Epidermal melanocyte (primary cell): Measurements from ENCODE around the gene HDLBP.
A peak's percentile ranks its signal among the peaks of the same experiment; 100 is the strongest.

Experiments
- DNase-seq: peaks from one replicate; pipeline ENCODE4 v3.0.0; 2011; ENCODE audit warnings: low spot score; ENCODE audit not compliant: insufficient read length

HDLBP gene

DNA sequence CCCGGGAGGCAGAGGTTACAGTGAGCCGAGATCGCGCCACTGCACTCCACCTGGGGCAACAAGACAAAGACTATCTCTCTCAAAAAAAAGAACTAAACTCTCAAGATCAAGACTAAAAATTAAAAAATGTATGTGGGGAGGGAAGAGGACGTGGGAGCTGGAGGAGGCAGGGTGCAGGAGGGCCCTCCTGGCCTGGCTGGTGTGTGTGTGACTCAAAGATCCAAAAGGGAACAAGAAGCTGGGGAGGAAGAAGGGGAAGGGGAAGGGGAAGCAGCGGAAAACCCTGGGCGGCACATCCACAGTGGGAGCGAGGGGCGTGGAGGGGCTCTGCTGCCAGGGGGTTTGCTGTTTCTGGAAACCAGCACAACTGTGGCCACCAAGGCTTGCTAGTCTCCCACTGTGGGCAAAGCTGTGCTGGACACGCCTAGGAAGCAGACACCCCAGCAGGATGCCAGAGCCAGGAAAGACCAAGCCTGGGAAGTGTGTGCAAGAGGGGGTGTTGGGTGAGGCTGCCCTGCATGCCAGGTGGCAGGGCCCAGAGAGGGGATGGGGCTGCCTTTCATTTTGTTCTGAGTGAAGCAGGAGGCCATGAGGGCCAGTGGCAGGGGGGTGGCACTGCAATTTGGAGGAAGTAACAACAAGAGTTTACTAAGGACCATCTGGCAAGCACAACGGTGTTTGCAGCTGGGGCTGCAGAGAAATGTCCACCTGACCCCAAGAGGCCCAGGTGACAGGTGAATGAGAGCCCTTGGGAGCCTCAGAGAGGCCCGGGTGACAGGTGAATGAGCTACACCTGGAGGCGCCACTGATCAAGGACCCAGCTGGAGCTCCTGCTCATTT lies 82.5 kb downstream of the HDLBP start:
- no peak for DNase-seq

- no peak for DNase-seq
These were observed 85.0 kb downstream of the HDLBP start for GRCh38 chr2:241230435-241230834.

- no peak for DNase-seq
These were observed 85.7 kb downstream of the HDLBP start for GRCh38 chr2:241229563-241230401.

GRCh38 chr2:241228860-241229516 lies 86.5 kb downstream of the HDLBP start:
- DNase-seq = no peak

GRCh38 chr2:241228081-241228859 lies 87.2 kb downstream of the HDLBP start:
- no peak for DNase-seq

GRCh38 chr2:241227594-241227993 lies 87.9 kb downstream of the HDLBP start:
- DNase-seq = no peak

GRCh38 chr2:241226723-241227572 lies 88.5 kb downstream of the HDLBP start:
- no peak for DNase-seq

- no peak for DNase-seq
These were observed 89.5 kb downstream of the HDLBP start for GRCh38 chr2:241225983-241226382.

- no peak for DNase-seq
These were observed 89.9 kb downstream of the HDLBP start for GRCh38 chr2:241225545-241225944.

DNA sequence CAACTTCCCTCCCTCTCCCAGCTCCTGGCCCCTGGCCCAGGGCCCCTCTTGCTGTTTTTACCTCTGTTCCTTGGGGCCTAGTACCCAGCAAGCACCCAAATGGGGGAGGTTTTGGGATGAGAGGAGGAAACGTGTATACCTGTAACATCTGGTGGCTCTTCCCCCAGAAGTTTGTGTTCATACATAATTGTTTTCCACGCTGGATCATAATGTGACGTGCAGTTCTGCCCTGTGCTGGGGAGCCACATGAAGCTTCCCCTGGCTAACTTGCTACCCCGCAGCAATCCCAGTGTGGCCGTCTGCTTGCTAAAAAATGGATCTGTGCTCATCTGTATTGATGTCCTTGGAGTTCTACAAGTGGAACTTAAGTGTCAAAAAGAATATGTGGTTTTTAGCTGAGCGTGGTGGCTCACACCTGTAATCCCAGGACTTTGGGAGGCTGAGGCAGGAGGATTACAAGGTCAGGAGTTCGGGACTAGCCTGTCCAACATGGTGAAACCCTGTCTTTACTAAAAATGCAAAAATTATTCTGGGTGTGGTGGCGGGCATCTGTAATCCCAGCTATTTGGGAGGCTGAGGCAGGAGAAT lies 90.5 kb downstream of the HDLBP start:
- DNase-seq = no peak

- no peak for DNase-seq
These were observed 91.2 kb downstream of the HDLBP start for GRCh38 chr2:241224018-241224850.

DNA sequence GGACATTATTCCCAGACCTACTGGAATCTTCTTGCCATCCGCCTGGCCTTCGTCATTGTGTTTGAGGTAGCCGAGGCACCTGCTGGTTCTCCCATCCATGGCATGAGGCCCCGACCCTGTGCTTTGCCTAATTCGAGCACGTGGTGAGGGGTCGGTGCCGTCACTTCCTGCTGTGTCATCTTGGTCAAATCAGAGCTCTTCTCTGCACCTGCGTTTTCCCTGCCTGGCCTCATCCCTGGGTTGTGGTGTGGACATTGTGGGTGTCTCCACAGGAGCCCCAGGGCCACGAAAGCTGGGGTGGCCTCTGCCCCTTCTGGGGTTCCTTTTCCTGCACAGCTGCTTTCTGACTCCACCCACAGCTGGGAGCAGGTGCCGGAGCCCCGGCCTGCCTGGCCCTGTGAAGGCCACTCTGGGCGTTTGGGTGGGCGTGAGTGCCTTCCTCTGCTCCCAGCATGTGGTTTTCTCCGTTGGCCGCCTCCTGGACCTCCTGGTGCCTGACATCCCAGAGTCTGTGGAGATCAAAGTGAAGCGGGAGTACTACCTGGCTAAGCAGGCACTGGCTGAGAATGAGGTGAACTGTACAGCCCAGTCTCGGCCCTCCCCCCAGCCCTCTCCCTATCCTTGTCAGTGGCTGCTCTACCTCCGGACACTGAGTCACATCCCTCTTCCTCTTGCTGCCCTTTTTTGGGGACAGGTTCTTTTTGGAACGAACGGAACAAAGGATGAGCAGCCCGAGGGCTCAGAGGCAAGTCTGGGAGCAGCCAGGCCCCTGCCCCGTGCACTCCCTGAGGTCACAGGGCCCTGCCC lies 92.1 kb downstream of the HDLBP start:
- DNase-seq = no peak

- no peak for DNase-seq
These were observed 95.6 kb downstream of the HDLBP start for GRCh38 chr2:241219856-241220356.

DNA sequence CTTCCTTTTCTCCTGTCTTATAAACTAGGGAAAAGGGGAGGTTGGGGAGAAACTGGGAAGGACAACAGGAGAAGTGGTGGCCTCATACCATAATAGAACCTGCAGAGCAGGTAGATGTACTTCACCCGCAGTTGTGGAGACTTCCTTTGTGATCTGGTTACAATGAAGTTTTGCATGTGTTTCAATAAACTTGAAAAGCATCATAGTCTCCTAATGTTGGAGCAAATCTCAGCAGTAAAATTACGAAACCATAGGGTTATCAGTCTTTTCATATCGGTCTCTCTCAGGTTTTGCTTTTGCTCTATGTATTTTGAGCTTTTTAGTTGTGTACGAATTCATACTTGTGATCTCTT lies 96.5 kb downstream of the HDLBP start:
- no peak for DNase-seq

- DNase-seq = no peak
These were observed 97.1 kb downstream of the HDLBP start for GRCh38 chr2:241218131-241219029.

- peak; percentile 79 for DNase-seq
These were observed 98.0 kb downstream of the HDLBP start for GRCh38 chr2:241217320-241218031.
